Measurements from ENCODE around the gene RNF212. TPM values are rescaled to one million over a fixed set of nuclear protein-coding genes. Genes with fewer than 3 reads are reported as not detected.

Gene RNF212
- total RNA-seq, 4 donors from 2014 or later: 0.77 to 13.5 (median 5.2) TPM

- peak; percentile 53 to 72 for DNase-seq
- no peaks in the 10 kb centered on the region for H3K27me3 ChIP-seq
- H3K36me3 ChIP-seq: no peaks in the 10 kb centered on the region
- intact Hi-C loops (cut with DNase I; ENCODE audit: low total_unique reads): no loop called here
- peaks cover 4 to 9% of the 10 kb centered on the region in 2 donors for H3K4me1 ChIP-seq
- no peaks in the 10 kb centered on the region for H3K9me3 ChIP-seq
- peak overlapping the region in 1 of 2 donors; percentile 58 for H3K27ac ChIP-seq
- no peak overlapping the region for H3K4me3 ChIP-seq
- TF ChIP-seq POLR2A (IDR thresholded peaks at IDR 0.05) (no peak), CTCF (IDR thresholded peaks at IDR 0.05) (no peak)
Measured at GRCh38 chr4:1039493-1040343, 73.6 kb downstream of the RNF212 start.

GRCh38 chr4:1038948-1039492, 74.3 kb downstream of the RNF212 start:
- peaks cover 2 to 4% of the 10 kb centered on the region in 2 donors for H3K4me1 ChIP-seq
- H3K27ac ChIP-seq: peak overlapping the region in 1 of 2 donors; percentile 58

GRCh38 chr4:1036976-1037810, 76.2 kb downstream of the RNF212 start:
- no peak overlapping the region for H3K27ac ChIP-seq
- no peak overlapping the region for H3K4me3 ChIP-seq
- no peaks in the 10 kb centered on the region for H3K4me1 ChIP-seq
- intact Hi-C loops (cut with DNase I; ENCODE audit: low total_unique reads): no loop called here
- H3K27me3 ChIP-seq: no peaks in the 10 kb centered on the region
- no peak for DNase-seq
- no peaks in the 10 kb centered on the region for H3K9me3 ChIP-seq
- TF ChIP-seq CTCF (IDR thresholded peaks at IDR 0.05) (no peak), POLR2A (IDR thresholded peaks at IDR 0.05) (no peak)
- H3K36me3 ChIP-seq: no peaks in the 10 kb centered on the region

More at GRCh38 chr4:1038948-1039492, 74.3 kb downstream of the RNF212 start:
- no peaks in the 10 kb centered on the region for H3K9me3 ChIP-seq
- H3K36me3 ChIP-seq: no peaks in the 10 kb centered on the region
- H3K4me3 ChIP-seq: no peak overlapping the region
- H3K27me3 ChIP-seq: no peaks in the 10 kb centered on the region
- intact Hi-C loops (cut with DNase I; ENCODE audit: low total_unique reads): no loop called here
- TF ChIP-seq POLR2A (IDR thresholded peaks at IDR 0.05): no peak
- no peak for TF ChIP-seq CTCF (IDR thresholded peaks at IDR 0.05)
- DNase-seq: no peak

GRCh38 chr4:1036095-1036494, 77.3 kb downstream of the RNF212 start:
- no peaks in the 10 kb centered on the region for H3K4me1 ChIP-seq
- no peak for DNase-seq
- no peak overlapping the region for H3K4me3 ChIP-seq
- no peaks in the 10 kb centered on the region for H3K9me3 ChIP-seq
- peaks cover 0 to 6% of the 10 kb centered on the region in 2 donors for H3K27me3 ChIP-seq
- intact Hi-C loops (cut with DNase I; ENCODE audit: low total_unique reads): no loop called here
- no peaks in the 10 kb centered on the region for H3K36me3 ChIP-seq
- no peak overlapping the region for H3K27ac ChIP-seq
- TF ChIP-seq POLR2A (IDR thresholded peaks at IDR 0.05) (no peak), CTCF (IDR thresholded peaks at IDR 0.05) (no peak)

All from uterus (tissue), 4 donors.